ENCODE data around the gene WDR82. TPM values are rescaled to one million over a fixed set of nuclear protein-coding genes. Genes with fewer than 3 reads are reported as not detected.

Gene WDR82
- total and polyA plus RNA-seq, 2 of the 8 experiments (the other 6 are each of a cell fraction or from before 2014, with no cell fraction given) = 33.5 to 82.7 TPM

DNA sequence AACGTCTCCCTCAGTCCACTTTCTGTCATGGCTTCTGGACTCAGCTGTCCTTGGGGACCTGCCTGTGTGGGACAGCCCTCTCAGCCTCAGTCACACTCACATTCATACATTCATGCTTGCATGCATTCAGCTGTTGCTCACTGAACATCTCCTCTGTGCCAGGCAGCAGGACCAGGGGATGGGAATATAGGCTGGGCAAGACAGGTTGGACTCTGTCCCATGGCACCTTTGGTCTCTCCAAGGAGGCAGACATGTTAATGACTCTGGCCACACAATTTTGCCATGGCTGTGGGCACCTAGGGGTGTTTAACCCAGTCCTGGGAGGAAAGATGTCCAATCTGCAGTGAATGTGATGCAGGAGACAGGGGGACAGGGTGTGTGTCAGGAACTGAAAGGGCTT is 29.9 kb upstream of the WDR82 start (continued):
- TF ChIP-seq, protein P1, sequence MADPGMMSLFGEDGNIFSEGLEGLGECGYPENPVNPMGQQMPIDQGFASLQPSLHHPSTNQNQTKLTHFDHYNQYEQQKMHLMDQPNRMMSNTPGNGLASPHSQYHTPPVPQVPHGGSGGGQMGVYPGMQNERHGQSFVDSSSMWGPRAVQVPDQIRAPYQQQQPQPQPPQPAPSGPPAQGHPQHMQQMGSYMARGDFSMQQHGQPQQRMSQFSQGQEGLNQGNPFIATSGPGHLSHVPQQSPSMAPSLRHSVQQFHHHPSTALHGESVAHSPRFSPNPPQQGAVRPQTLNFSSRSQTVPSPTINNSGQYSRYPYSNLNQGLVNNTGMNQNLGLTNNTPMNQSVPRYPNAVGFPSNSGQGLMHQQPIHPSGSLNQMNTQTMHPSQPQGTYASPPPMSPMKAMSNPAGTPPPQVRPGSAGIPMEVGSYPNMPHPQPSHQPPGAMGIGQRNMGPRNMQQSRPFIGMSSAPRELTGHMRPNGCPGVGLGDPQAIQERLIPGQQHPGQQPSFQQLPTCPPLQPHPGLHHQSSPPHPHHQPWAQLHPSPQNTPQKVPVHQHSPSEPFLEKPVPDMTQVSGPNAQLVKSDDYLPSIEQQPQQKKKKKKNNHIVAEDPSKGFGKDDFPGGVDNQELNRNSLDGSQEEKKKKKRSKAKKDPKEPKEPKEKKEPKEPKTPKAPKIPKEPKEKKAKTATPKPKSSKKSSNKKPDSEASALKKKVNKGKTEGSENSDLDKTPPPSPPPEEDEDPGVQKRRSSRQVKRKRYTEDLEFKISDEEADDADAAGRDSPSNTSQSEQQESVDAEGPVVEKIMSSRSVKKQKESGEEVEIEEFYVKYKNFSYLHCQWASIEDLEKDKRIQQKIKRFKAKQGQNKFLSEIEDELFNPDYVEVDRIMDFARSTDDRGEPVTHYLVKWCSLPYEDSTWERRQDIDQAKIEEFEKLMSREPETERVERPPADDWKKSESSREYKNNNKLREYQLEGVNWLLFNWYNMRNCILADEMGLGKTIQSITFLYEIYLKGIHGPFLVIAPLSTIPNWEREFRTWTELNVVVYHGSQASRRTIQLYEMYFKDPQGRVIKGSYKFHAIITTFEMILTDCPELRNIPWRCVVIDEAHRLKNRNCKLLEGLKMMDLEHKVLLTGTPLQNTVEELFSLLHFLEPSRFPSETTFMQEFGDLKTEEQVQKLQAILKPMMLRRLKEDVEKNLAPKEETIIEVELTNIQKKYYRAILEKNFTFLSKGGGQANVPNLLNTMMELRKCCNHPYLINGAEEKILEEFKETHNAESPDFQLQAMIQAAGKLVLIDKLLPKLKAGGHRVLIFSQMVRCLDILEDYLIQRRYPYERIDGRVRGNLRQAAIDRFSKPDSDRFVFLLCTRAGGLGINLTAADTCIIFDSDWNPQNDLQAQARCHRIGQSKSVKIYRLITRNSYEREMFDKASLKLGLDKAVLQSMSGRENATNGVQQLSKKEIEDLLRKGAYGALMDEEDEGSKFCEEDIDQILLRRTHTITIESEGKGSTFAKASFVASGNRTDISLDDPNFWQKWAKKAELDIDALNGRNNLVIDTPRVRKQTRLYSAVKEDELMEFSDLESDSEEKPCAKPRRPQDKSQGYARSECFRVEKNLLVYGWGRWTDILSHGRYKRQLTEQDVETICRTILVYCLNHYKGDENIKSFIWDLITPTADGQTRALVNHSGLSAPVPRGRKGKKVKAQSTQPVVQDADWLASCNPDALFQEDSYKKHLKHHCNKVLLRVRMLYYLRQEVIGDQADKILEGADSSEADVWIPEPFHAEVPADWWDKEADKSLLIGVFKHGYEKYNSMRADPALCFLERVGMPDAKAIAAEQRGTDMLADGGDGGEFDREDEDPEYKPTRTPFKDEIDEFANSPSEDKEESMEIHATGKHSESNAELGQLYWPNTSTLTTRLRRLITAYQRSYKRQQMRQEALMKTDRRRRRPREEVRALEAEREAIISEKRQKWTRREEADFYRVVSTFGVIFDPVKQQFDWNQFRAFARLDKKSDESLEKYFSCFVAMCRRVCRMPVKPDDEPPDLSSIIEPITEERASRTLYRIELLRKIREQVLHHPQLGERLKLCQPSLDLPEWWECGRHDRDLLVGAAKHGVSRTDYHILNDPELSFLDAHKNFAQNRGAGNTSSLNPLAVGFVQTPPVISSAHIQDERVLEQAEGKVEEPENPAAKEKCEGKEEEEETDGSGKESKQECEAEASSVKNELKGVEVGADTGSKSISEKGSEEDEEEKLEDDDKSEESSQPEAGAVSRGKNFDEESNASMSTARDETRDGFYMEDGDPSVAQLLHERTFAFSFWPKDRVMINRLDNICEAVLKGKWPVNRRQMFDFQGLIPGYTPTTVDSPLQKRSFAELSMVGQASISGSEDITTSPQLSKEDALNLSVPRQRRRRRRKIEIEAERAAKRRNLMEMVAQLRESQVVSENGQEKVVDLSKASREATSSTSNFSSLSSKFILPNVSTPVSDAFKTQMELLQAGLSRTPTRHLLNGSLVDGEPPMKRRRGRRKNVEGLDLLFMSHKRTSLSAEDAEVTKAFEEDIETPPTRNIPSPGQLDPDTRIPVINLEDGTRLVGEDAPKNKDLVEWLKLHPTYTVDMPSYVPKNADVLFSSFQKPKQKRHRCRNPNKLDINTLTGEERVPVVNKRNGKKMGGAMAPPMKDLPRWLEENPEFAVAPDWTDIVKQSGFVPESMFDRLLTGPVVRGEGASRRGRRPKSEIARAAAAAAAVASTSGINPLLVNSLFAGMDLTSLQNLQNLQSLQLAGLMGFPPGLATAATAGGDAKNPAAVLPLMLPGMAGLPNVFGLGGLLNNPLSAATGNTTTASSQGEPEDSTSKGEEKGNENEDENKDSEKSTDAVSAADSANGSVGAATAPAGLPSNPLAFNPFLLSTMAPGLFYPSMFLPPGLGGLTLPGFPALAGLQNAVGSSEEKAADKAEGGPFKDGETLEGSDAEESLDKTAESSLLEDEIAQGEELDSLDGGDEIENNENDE (IDR thresholded peaks at IDR 0.05; ENCODE audit: insufficient replicate concordance, low read length) = no peak
- TF ChIP-seq BCL11A (IDR thresholded peaks at IDR 0.05; ENCODE audit: low read depth in 2 of 2, low read length in 2 of 2) = no peak
- TF ChIP-seq SP1 (IDR thresholded peaks at IDR 0.05; ENCODE audit: low read depth, low read length) = no peak
- no peak for TF ChIP-seq POLR2A (IDR thresholded peaks at IDR 0.05; ENCODE audit: control extremely low read depth in 1 of 2, low read depth in 2 of 2, low read length in 2 of 2)
- TF ChIP-seq POU5F1 (IDR thresholded peaks at IDR 0.05; ENCODE audit: low read depth, low read length) = no peak
- TF ChIP-seq CBX5 (IDR thresholded peaks at IDR 0.05; ENCODE audit: low read depth, low read length) = no peak
- no peak for TF ChIP-seq CEBPB (IDR thresholded peaks at IDR 0.05; ENCODE audit: low read depth, low read length)
- no peak for TF ChIP-seq RBBP5 (IDR thresholded peaks at IDR 0.05; ENCODE audit: borderline replicate concordance, low read depth, low read length)
- TF ChIP-seq CREB1 (IDR thresholded peaks at IDR 0.05) = no peak
- TF ChIP-seq, protein P2, sequence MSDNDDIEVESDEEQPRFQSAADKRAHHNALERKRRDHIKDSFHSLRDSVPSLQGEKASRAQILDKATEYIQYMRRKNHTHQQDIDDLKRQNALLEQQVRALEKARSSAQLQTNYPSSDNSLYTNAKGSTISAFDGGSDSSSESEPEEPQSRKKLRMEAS (IDR thresholded peaks at IDR 0.05) = no peak
